ENCODE data around the gene SRGAP3.

SRGAP3 gene

GRCh38 chr3:9022305-9023225, 226.9 kb downstream of the SRGAP3 start:
- DNase-seq (ENCODE audit: low spot score), result no peak
- no peak for TF ChIP-seq CTCF (IDR thresholded peaks at IDR 0.05; ENCODE audit: extremely low read depth, missing control alignments)

GRCh38 chr3:9021271-9022009, 228.0 kb downstream of the SRGAP3 start:
- no peak for TF ChIP-seq CTCF (IDR thresholded peaks at IDR 0.05; ENCODE audit: extremely low read depth, missing control alignments)
- no peak for DNase-seq (ENCODE audit: low spot score)

- DNase-seq (ENCODE audit: low spot score), result no peak
- no peak for TF ChIP-seq CTCF (IDR thresholded peaks at IDR 0.05; ENCODE audit: extremely low read depth, missing control alignments)
Observed at GRCh38 chr3:9020426-9020825, 229.0 kb downstream of the SRGAP3 start.

GRCh38 chr3:9019259-9019961, 230.0 kb downstream of the SRGAP3 start:
- TF ChIP-seq CTCF (IDR thresholded peaks at IDR 0.05; ENCODE audit: extremely low read depth, missing control alignments), result no peak
- DNase-seq (ENCODE audit: low spot score), result no peak

- no peak for DNase-seq (ENCODE audit: low spot score)
- TF ChIP-seq CTCF (IDR thresholded peaks at IDR 0.05; ENCODE audit: extremely low read depth, missing control alignments), result no peak
Observed at GRCh38 chr3:9015250-9015649, 234.2 kb downstream of the SRGAP3 start.

GRCh38 chr3:9013782-9014563, 235.5 kb downstream of the SRGAP3 start:
- no peak for TF ChIP-seq CTCF (IDR thresholded peaks at IDR 0.05; ENCODE audit: extremely low read depth, missing control alignments)
- DNase-seq (ENCODE audit: low spot score), result no peak
